H1 (cell line): ENCODE data around the gene ANO6. TPM values are rescaled to one million over a fixed set of nuclear protein-coding genes. Genes with fewer than 3 reads are reported as not detected.

Experiments used
- ATF3 ChIP-seq: IDR thresholded peaks from 2 replicates; pipeline ENCODE4 v1.6.1; 2011; ENCODE audit warnings: low read depth, mild to moderate bottlenecking, low read length; ENCODE audit not compliant: insufficient read depth
- BRCA1 ChIP-seq: IDR thresholded peaks from 2 replicates; pipeline ENCODE4 v1.6.1; 2012; ENCODE audit warnings: low read depth, low read length, improper control_type of control experiment
- CHD1 ChIP-seq: IDR thresholded peaks from 2 replicates; pipeline ENCODE4 v1.6.1; 2012; ENCODE audit warnings: low read depth, low read length, improper control_type of control experiment
- EP300 ChIP-seq, 2 experiments: IDR thresholded peaks; 1 replicate in 1 of 2; 2 replicates in 1 of 2; pipeline ENCODE4 v1.6.1; 2011 to 2012; ENCODE audit warnings: low read depth in 2 of 2, low read length in 2 of 2, mild to moderate bottlenecking in 2 of 2, borderline replicate concordance in 1 of 2, inconsistent platforms in 1 of 2, moderate library complexity in 1 of 2
- KDM4A ChIP-seq: IDR thresholded peaks from one replicate; pipeline ENCODE4 v1.7.1; 2012; ENCODE audit warnings: low read depth, mild to moderate bottlenecking, moderate library complexity, low read length, inconsistent platforms; ENCODE audit not compliant: severe bottlenecking
- polyA plus RNA-seq, 7 experiments: library from polyadenylated mRNA; depleted of rRNA in 3 of 7; stranded (reverse) in 5 of 7; unstranded in 2 of 7; fragments of >200 nt in 5 of 7; fragments of 200-250 nt in 2 of 7; gene quantifications; 1 replicate in 5 of 7; 2 replicates in 1 of 7; 4 replicates in 1 of 7; pipeline versions ENCODE4 v1.2.1 to v1.2.3, GENCODE V29; 2011 to 2013; ENCODE audit warnings: missing spikeins in 2 of 7, mixed read lengths in 2 of 7
- total RNA-seq: library from RNA; stranded (reverse); fragmentation: NEBNext Ultra II Directional; extraction: Animal tissue kit (Norgen Biotek cat#: 25700); gene quantifications from 2 replicates; pipeline ENCODE4 v1.2.1, GENCODE V29; 2021
- TF ChIP-seq, protein P1 (sequence below), 3 experiments: IDR thresholded peaks; 1 replicate in 2 of 3; 2 replicates in 1 of 3; pipeline versions ENCODE4 v1.5.1 to v1.6.1; 2011; ENCODE audit warnings: low read length in 3 of 3, mild to moderate bottlenecking in 3 of 3, inconsistent platforms in 2 of 3, low read depth in 1 of 3, moderate library complexity in 1 of 3; ENCODE audit not compliant: insufficient read depth in 1 of 3; ENCODE audit errors: control extremely low read depth in 1 of 3
- TF ChIP-seq, protein P2 (sequence below): IDR thresholded peaks from 2 replicates; pipeline ENCODE4 v1.6.1; 2012; ENCODE audit warnings: inconsistent platforms

ANO6 gene
- total and polyA plus RNA-seq, 2 of the 8 experiments (the other 6 are each of a cell fraction or from before 2014, with no cell fraction given) = 15.1 to 39.7 TPM

GRCh38 chr12:45435945-45436710, 220.2 kb downstream of the ANO6 start (continued):
- TF ChIP-seq, protein P1, sequence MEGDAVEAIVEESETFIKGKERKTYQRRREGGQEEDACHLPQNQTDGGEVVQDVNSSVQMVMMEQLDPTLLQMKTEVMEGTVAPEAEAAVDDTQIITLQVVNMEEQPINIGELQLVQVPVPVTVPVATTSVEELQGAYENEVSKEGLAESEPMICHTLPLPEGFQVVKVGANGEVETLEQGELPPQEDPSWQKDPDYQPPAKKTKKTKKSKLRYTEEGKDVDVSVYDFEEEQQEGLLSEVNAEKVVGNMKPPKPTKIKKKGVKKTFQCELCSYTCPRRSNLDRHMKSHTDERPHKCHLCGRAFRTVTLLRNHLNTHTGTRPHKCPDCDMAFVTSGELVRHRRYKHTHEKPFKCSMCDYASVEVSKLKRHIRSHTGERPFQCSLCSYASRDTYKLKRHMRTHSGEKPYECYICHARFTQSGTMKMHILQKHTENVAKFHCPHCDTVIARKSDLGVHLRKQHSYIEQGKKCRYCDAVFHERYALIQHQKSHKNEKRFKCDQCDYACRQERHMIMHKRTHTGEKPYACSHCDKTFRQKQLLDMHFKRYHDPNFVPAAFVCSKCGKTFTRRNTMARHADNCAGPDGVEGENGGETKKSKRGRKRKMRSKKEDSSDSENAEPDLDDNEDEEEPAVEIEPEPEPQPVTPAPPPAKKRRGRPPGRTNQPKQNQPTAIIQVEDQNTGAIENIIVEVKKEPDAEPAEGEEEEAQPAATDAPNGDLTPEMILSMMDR (IDR thresholded peaks at IDR 0.05; ENCODE audit: control extremely low read depth in 1 of 3, insufficient read depth in 1 of 3, low read depth in 1 of 3, low read length in 3 of 3) = no peak
- TF ChIP-seq, protein P2, sequence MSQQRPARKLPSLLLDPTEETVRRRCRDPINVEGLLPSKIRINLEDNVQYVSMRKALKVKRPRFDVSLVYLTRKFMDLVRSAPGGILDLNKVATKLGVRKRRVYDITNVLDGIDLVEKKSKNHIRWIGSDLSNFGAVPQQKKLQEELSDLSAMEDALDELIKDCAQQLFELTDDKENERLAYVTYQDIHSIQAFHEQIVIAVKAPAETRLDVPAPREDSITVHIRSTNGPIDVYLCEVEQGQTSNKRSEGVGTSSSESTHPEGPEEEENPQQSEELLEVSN = no peak
- TF ChIP-seq KDM4A (no peak), EP300 (IDR thresholded peaks at IDR 0.05; ENCODE audit: borderline replicate concordance in 1 of 2, low read depth in 2 of 2, low read length in 2 of 2) (no peak), BRCA1 (no peak), ATF3 (no peak), CHD1 (no peak)
